PC-3 (cell line): Measurements from ENCODE around the gene HSD17B13.

Source experiments
- CTCF ChIP-seq: fragments of 300-600 bp; sonication (generic); conservative IDR thresholded peaks from 2 replicates; pipeline ENCODE4 v1.5.1; 2017; ENCODE audit warnings: antibody characterized with exemption, low read depth, mild to moderate bottlenecking, low read length
- EZH2phosphoT487 ChIP-seq: fragments of 300-600 bp; sonication (generic); IDR thresholded peaks from 2 replicates; pipeline ENCODE4 v1.6.1; 2018; ENCODE audit warnings: mild to moderate bottlenecking, antibody characterized with exemption, low read length, borderline replicate concordance

- no peak for TF ChIP-seq CTCF
- no peak for TF ChIP-seq EZH2phosphoT487
Observed at GRCh38 chr4:87342872-87343271, 20.2 kb upstream of the HSD17B13 start.
